Left ventricle myocardium inferior (tissue), 1 donor: Measurements from ENCODE around the gene TRIM40. TPM values are rescaled to one million over a fixed set of nuclear protein-coding genes. Genes with fewer than 3 reads are reported as not detected.
"Not testable (repeated sequence)": the region's sequence is repeated elsewhere in the genome, so short reads cannot be mapped to it uniquely, and the experiment has no call there.

Experiments used
- DNase-seq: peaks from one replicate; pipeline ENCODE4 v3.0.0-alpha.2; 2020
- H3K27ac ChIP-seq: fragments of 200-600 bp; replicated peaks from 2 replicates; pipeline ENCODE4 v1.8.0; 2021
- H3K27me3 ChIP-seq: fragments of 200-600 bp; 2 replicates; pipeline ENCODE4 v1.8.0; 2021; ENCODE audit warnings: low read depth
- H3K36me3 ChIP-seq: fragments of 200-600 bp; 2 replicates; pipeline ENCODE4 v1.8.0; 2021
- H3K4me1 ChIP-seq: fragments of 200-600 bp; 2 replicates; pipeline ENCODE4 v1.8.0; 2021
- H3K4me3 ChIP-seq: fragments of 200-600 bp; 2 replicates; pipeline ENCODE4 v1.8.0; 2021; ENCODE audit warnings: mild to moderate bottlenecking, moderate library complexity
- H3K9me3 ChIP-seq: fragments of 200-600 bp; replicated peaks from 2 replicates; pipeline ENCODE4 v1.8.0; 2021
- intact Hi-C: fragments of 100-400 bp; cut with micrococcal nuclease; formaldehyde crosslinking; loops from one replicate; pipeline ENCODE4 v1.11.0; 2022
- total RNA-seq: library from RNA; stranded (reverse); fragmentation: NEBNext Ultra II Directional; extraction: Animal tissue kit (Norgen Biotek cat#: 25700); gene quantifications from one replicate; pipeline ENCODE4 v1.2.1, GENCODE V29; 2021
- TF ChIP-seq, protein P1 (sequence below): fragments of 200-600 bp; IDR thresholded peaks from 2 replicates; pipeline ENCODE4 v1.8.0; 2021; ENCODE audit warnings: antibody characterized with exemption, mild to moderate bottlenecking, borderline replicate concordance
- donor health status: DM: no; HTN: yes; CAD: no; lungs with severe emphysema.

Gene TRIM40
- total RNA-seq, 1 donor from 2014 or later = not detected

DNA sequence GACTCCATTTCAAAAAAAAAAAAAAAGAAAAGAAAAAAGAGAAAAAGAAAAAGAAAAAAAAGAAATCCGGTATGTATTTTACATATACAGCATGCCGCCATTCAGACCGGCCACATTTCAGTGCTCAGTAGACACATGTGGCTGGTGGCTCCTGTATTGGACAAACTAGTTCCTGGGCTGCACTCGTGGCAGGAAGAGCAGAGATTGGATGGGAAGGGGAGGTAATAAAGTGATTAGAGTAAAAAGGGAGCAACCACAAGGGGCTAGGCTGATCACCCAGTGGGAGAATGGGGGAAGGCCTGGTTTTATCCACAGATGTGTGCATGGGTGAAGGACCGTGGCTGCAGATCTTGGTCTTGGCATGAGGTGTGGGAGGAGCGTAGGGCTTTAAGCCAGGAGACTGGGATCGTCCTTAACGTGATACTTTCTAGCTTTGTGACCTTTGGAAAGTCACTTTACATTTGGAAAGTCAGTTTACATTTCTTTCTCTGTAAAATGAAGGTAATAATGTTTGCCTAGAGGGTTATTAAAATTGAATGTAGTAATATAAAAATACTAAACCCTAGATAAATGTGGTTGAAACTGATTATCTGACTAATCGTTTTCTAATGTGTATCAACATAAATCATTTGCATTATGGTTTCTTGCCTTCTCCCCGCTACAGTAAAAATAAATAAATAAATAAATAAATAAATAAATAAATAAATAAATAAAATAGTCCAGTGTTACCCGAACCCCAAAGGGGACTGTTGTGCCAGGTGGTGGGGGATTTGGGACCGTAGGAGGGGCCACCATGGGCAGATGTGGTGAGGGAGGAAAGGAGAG, 26.5 kb downstream of the TRIM40 start:
- Histone ChIP-seq H3K27ac (no peak overlapping the region), H3K4me3 (no peak overlapping the region), H3K9me3 (no peaks in the 10 kb centered on the region), H3K36me3 (no peaks in the 10 kb centered on the region), H3K27me3 (peaks cover 56% of the 10 kb centered on the region), H3K4me1 (peaks cover 3% of the 10 kb centered on the region)
- TF ChIP-seq, protein P1, sequence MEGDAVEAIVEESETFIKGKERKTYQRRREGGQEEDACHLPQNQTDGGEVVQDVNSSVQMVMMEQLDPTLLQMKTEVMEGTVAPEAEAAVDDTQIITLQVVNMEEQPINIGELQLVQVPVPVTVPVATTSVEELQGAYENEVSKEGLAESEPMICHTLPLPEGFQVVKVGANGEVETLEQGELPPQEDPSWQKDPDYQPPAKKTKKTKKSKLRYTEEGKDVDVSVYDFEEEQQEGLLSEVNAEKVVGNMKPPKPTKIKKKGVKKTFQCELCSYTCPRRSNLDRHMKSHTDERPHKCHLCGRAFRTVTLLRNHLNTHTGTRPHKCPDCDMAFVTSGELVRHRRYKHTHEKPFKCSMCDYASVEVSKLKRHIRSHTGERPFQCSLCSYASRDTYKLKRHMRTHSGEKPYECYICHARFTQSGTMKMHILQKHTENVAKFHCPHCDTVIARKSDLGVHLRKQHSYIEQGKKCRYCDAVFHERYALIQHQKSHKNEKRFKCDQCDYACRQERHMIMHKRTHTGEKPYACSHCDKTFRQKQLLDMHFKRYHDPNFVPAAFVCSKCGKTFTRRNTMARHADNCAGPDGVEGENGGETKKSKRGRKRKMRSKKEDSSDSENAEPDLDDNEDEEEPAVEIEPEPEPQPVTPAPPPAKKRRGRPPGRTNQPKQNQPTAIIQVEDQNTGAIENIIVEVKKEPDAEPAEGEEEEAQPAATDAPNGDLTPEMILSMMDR = no peak
- DNase-seq = no peak
- intact Hi-C loops = no loop called here

DNA sequence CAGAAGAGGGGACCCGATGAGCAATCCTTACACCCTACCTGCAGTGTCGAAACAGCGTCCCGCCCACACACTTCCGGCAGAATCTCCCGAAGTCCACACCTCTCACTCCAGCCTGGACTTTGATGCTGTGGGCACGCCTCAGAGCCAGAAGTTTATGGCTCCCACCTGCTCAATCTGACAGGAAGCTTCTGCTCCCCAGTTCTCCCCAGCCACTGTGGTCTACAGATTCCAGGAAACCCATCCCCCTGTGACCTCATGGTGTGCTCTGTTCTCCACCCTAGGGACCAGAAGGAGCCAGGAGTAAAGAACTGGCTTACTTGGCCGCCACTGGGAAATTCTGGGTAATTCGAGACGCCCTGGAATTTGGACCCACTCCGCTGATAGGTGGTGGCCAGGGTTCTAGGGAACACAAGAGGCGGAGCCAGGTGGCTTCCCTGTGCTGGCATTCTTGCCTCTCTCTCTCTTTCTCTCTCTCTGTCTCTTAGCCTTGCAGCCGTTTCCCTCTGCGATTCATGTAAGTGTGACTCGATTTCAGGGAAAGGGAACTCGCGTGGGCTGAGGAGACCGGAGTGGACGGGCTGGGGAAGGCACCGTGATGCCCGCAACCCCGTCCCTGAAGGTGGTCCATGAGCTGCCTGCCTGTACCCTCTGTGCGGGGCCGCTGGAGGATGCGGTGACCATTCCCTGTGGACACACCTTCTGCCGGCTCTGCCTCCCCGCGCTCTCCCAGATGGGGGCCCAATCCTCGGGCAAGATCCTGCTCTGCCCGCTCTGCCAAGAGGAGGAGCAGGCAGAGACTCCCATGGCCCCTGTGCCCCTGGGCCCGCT, 27.4 kb downstream of the TRIM40 start, which contains the start of gene TRIM15:
Gene TRIM15, plus strand, starts transcription at position 457 of the 828 bp plus-strand sequence. Its CDS starts 139 bp downstream, at position 596.
- Histone ChIP-seq H3K9me3 (no peaks in the 10 kb centered on the region), H3K4me3 (no peak within 1 kb of the TSS), H3K27me3 (peaks cover 63% of the 10 kb centered on the region), H3K36me3 (no peaks in the 10 kb centered on the region), H3K4me1 (no peaks in the 10 kb centered on the region), H3K27ac (no peak within 1 kb of the TSS)
- intact Hi-C loops = no loop called here
- no peak for DNase-seq
- TF ChIP-seq, protein P1 = no peak

DNA sequence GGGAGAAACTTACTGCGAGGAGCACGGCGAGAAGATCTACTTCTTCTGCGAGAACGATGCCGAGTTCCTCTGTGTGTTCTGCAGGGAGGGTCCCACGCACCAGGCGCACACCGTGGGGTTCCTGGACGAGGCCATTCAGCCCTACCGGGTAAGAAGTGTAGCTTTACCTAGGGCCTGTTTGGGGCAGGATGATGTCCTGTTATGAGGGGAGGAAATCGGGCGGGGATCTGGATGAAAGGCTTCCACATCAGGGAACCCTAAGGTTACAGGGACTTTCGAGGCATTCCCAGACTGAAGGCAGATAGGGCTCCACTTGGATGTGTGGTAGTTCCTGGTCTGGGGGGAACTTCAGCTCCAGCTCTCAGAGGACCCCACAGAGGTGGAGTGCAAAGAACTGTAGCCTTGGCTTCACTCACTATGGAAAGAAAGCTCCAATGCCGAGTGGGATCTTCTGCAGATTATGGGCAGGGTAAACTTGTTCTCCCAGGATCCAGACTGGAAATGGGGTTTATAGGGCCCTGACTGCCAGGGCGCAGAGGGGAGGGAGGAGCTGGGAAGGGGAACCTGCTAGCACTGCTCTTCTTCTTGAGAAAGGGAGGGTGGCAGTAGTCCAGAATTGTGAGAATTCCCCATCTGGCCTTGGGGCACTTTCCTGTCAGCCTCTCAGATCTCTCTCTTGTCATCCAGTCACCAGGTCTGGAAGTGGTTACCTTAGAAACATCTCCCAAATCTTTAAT, 28.1 kb downstream of the TRIM40 start:
- H3K4me1 ChIP-seq = no peaks in the 10 kb centered on the region
- H3K36me3 ChIP-seq = no peaks in the 10 kb centered on the region
- peaks cover 63% of the 10 kb centered on the region for H3K27me3 ChIP-seq
- no peak overlapping the region for H3K4me3 ChIP-seq
- TF ChIP-seq, protein P1 = no peak
- no peak overlapping the region for H3K27ac ChIP-seq
- no peaks in the 10 kb centered on the region for H3K9me3 ChIP-seq
- DNase-seq = no peak
- intact Hi-C loops = no loop called here

DNA sequence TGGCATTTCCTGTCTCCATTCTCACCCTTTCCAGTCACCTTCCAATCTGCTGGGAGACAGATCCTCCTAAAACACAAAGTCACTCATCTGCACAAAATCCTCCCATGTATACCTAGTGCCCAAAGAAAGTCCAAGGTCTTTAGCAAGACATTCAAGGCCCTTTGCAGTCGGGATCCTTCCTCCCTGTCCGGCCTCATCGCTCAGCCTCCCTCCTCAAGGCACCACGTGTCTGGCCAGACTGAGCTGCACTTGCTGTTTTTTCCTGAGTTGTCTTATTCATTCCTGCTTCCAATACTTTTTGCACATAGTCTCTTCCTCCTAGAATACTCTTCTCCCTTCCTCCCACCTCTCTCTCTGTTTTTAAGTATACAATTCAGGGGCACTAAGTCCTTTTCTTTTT, 28.8 kb downstream of the TRIM40 start:
- peaks cover 65% of the 10 kb centered on the region for H3K27me3 ChIP-seq
- H3K4me1 ChIP-seq = no peaks in the 10 kb centered on the region
- no peak overlapping the region for H3K4me3 ChIP-seq
- TF ChIP-seq, protein P1 = no peak
- no peaks in the 10 kb centered on the region for H3K36me3 ChIP-seq
- H3K27ac ChIP-seq = no peak overlapping the region
- no peaks in the 10 kb centered on the region for H3K9me3 ChIP-seq
- intact Hi-C loops = no loop called here
- no peak for DNase-seq

DNA sequence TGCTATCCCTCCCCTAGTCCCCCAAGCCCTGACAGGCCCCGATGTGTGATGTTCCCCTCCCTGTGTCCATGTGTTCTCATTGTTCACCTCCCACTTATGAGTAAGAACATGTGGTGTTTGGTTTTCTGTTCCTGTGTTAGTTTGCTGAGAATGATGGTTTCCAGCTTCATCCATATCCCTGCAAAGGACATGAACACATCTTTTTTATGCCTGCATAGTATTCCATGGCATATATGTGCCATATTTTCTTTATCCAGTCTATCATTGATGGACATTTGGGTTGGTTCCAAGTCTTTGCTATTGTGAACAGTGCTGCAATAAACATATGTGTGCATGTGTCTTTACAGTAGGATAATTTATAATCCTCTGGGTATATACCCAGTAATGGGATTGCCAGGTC, 29.3 kb downstream of the TRIM40 start:
- H3K4me3 ChIP-seq, H3K27ac ChIP-seq, H3K9me3 ChIP-seq, H3K4me1 ChIP-seq, DNase-seq, intact Hi-C loops, H3K36me3 ChIP-seq: not testable (repeated sequence)
- peaks cover 68% of the 10 kb centered on the region for H3K27me3 ChIP-seq
